Activated naive CD8-positive, alpha-beta T cell treated with anti-CD3 and anti-CD28 coated beads, Interleukin-2, amount 10 ng/mL, durations not matched to agents 7 days and 5 days (primary cell): ENCODE results near the gene ELF3. TPM values are rescaled to one million over a fixed set of nuclear protein-coding genes. Genes with fewer than 3 reads are reported as not detected.
"Not testable (repeated sequence)": the region's sequence is repeated elsewhere in the genome, so short reads cannot be mapped to it uniquely, and the experiment has no call there.

Source experiments
- ATAC-seq: fragments of 150-1000 bp; cut with Tn5 transposase; one replicate; pipeline ENCODE4 v1.10.0; 2021; ENCODE audit warnings: low read depth, moderate library complexity
- POLR2A ChIA-PET: fragments of 350-600 bp; sonication (Branson Sonifier 250); formaldehyde crosslinking; loops from one replicate; lab custom pipeline; 2021; ENCODE audit warnings: antibody characterized with exemption; lab: Charles Lee
- DNase-seq: peaks from one replicate; pipeline ENCODE4 v3.0.0; 2021
- H3K27ac Mint-ChIP-seq: one replicate; pipeline ENCODE4 v1.8.0; 2022; ENCODE audit warnings: mild to moderate bottlenecking, mixed read lengths
- H3K27me3 Mint-ChIP-seq: one replicate; pipeline ENCODE4 v1.8.0; 2022; ENCODE audit warnings: mild to moderate bottlenecking, moderate library complexity, mixed read lengths
- H3K36me3 Mint-ChIP-seq: one replicate; pipeline ENCODE4 v1.8.0; 2021; ENCODE audit warnings: mild to moderate bottlenecking, mixed read lengths
- H3K4me1 Mint-ChIP-seq: one replicate; pipeline ENCODE4 v1.8.0; 2021; ENCODE audit warnings: mixed read lengths
- H3K4me3 Mint-ChIP-seq: one replicate; pipeline ENCODE4 v1.8.0; 2022; ENCODE audit warnings: mild to moderate bottlenecking, moderate library complexity, mixed read lengths
- H3K9me3 Mint-ChIP-seq: one replicate; pipeline ENCODE4 v1.8.0; 2021; ENCODE audit warnings: mixed read lengths
- total RNA-seq, 2 experiments: library from RNA; stranded (reverse); gene quantifications; one replicate each; pipeline ENCODE4 v1.2.3, GENCODE V29; 2021

Gene ELF3
- total RNA-seq, 2 experiments from 2014 or later = 0.82 to 0.83 TPM

GRCh38 chr1:202034149-202034682 is 23.8 kb downstream of the ELF3 start:
- Mint-ChIP-seq H3K4me1 (no peaks in the 10 kb centered on the region), H3K27ac (no peak overlapping the region), H3K9me3 (no peaks in the 10 kb centered on the region), H3K36me3 (no peaks in the 10 kb centered on the region), H3K27me3 (peaks cover 7% of the 10 kb centered on the region), H3K4me3 (no peak overlapping the region)
- ATAC-seq (no peak), DNase-seq (no peak)
- POLR2A ChIA-PET = no interaction called here

- Mint-ChIP-seq H3K4me3 (no peak overlapping the region), H3K9me3 (no peaks in the 10 kb centered on the region), H3K36me3 (no peaks in the 10 kb centered on the region), H3K4me1 (no peaks in the 10 kb centered on the region), H3K27ac (no peak overlapping the region), H3K27me3 (peaks cover 3% of the 10 kb centered on the region)
- DNase-seq (no peak), ATAC-seq (no peak)
- POLR2A ChIA-PET = no interaction called here
Measured at GRCh38 chr1:202034683-202035462, 24.5 kb downstream of the ELF3 start.

GRCh38 chr1:202036595-202037387 is 26.4 kb downstream of the ELF3 start:
- Mint-ChIP-seq H3K4me3 (no peak overlapping the region), H3K27ac (no peak overlapping the region), H3K36me3 (no peaks in the 10 kb centered on the region), H3K27me3 (peaks cover 6% of the 10 kb centered on the region), H3K9me3 (no peaks in the 10 kb centered on the region), H3K4me1 (no peaks in the 10 kb centered on the region)
- POLR2A ChIA-PET = no interaction called here
- no peak for ATAC-seq
- DNase-seq = no peak

- Mint-ChIP-seq H3K27me3 (peaks cover 4% of the 10 kb centered on the region), H3K4me1 (no peaks in the 10 kb centered on the region), H3K36me3 (no peaks in the 10 kb centered on the region), H3K27ac (no peak overlapping the region), H3K9me3 (no peaks in the 10 kb centered on the region), H3K4me3 (no peak overlapping the region)
- ATAC-seq (no peak), DNase-seq (no peak)
- POLR2A ChIA-PET = no interaction called here
Measured at GRCh38 chr1:202037706-202038296, 27.4 kb downstream of the ELF3 start.

GRCh38 chr1:202038688-202039346 is 28.4 kb downstream of the ELF3 start:
- Mint-ChIP-seq H3K9me3 (no peaks in the 10 kb centered on the region), H3K4me3 (no peak overlapping the region), H3K36me3 (no peaks in the 10 kb centered on the region), H3K27ac (no peak overlapping the region), H3K4me1 (peaks cover 2% of the 10 kb centered on the region), H3K27me3 (peaks cover 4% of the 10 kb centered on the region)
- POLR2A ChIA-PET = no interaction called here
- ATAC-seq = no peak
- no peak for DNase-seq

GRCh38 chr1:202045705-202046104 is 35.3 kb downstream of the ELF3 start:
- H3K4me1 Mint-ChIP-seq = peaks cover 7% of the 10 kb centered on the region
- peaks cover 11% of the 10 kb centered on the region for H3K27me3 Mint-ChIP-seq

GRCh38 chr1:202046227-202046626 is 35.8 kb downstream of the ELF3 start:
- Mint-ChIP-seq H3K4me1 (peaks cover 7% of the 10 kb centered on the region), H3K4me3 (no peak overlapping the region), H3K27ac (no peak overlapping the region), H3K27me3 (peaks cover 9% of the 10 kb centered on the region), H3K9me3 (no peaks in the 10 kb centered on the region), H3K36me3 (no peaks in the 10 kb centered on the region)
- ATAC-seq (no peak), DNase-seq (no peak)
- POLR2A ChIA-PET = no interaction called here

More at GRCh38 chr1:202045705-202046104, 35.3 kb downstream of the ELF3 start:
- Mint-ChIP-seq H3K36me3 (no peaks in the 10 kb centered on the region), H3K9me3 (no peaks in the 10 kb centered on the region), H3K27ac (no peak overlapping the region), H3K4me3 (no peak overlapping the region)
- POLR2A ChIA-PET = no interaction called here
- ATAC-seq (no peak), DNase-seq (no peak)

GRCh38 chr1:202046748-202047708 is 36.6 kb downstream of the ELF3 start:
- no peak overlapping the region for H3K27ac Mint-ChIP-seq
- no peaks in the 10 kb centered on the region for H3K36me3 Mint-ChIP-seq
- H3K9me3 Mint-ChIP-seq = no peaks in the 10 kb centered on the region
- ATAC-seq (no peak), DNase-seq (no peak)
- H3K4me3 Mint-ChIP-seq = no peak overlapping the region
- peaks cover 7% of the 10 kb centered on the region for H3K27me3 Mint-ChIP-seq
- POLR2A ChIA-PET = no interaction called here
- peaks cover 7% of the 10 kb centered on the region for H3K4me1 Mint-ChIP-seq

GRCh38 chr1:202047977-202048376 is 37.6 kb downstream of the ELF3 start:
- DNase-seq = no peak
- POLR2A ChIA-PET = no interaction called here
- peaks cover 7% of the 10 kb centered on the region for H3K4me1 Mint-ChIP-seq
- H3K4me3 Mint-ChIP-seq = no peak overlapping the region
- H3K27me3 Mint-ChIP-seq = peaks cover 7% of the 10 kb centered on the region
- H3K27ac Mint-ChIP-seq = no peak overlapping the region
- no peaks in the 10 kb centered on the region for H3K9me3 Mint-ChIP-seq
- no peak for ATAC-seq
- no peaks in the 10 kb centered on the region for H3K36me3 Mint-ChIP-seq

- Mint-ChIP-seq H3K27me3 (peaks cover 8% of the 10 kb centered on the region), H3K4me1 (peaks cover 5% of the 10 kb centered on the region), H3K36me3 (no peaks in the 10 kb centered on the region), H3K27ac (no peak overlapping the region), H3K4me3 (no peak overlapping the region), H3K9me3 (no peaks in the 10 kb centered on the region)
- POLR2A ChIA-PET = no interaction called here
- no peak for ATAC-seq
- DNase-seq = no peak
Measured at GRCh38 chr1:202049129-202049528, 38.7 kb downstream of the ELF3 start.

GRCh38 chr1:202054094-202054493 is 43.7 kb downstream of the ELF3 start:
- no peak overlapping the region for H3K27ac Mint-ChIP-seq
- ATAC-seq (no peak), DNase-seq (no peak)
- POLR2A ChIA-PET = no interaction called here
- no peak overlapping the region for H3K4me3 Mint-ChIP-seq
- no peaks in the 10 kb centered on the region for H3K9me3 Mint-ChIP-seq
- no peaks in the 10 kb centered on the region for H3K4me1 Mint-ChIP-seq
- H3K27me3 Mint-ChIP-seq = peaks cover 7% of the 10 kb centered on the region
- H3K36me3 Mint-ChIP-seq = no peaks in the 10 kb centered on the region

- H3K4me3 Mint-ChIP-seq, POLR2A ChIA-PET, H3K4me1 Mint-ChIP-seq, H3K27ac Mint-ChIP-seq, H3K27me3 Mint-ChIP-seq, H3K36me3 Mint-ChIP-seq, ATAC-seq, DNase-seq, H3K9me3 Mint-ChIP-seq: not testable (repeated sequence)
Measured at GRCh38 chr1:202054673-202055072, 44.3 kb downstream of the ELF3 start.
